Keratinocyte (primary cell): Measurements from ENCODE around the gene GRIK2. TPM values are rescaled to one million over a fixed set of nuclear protein-coding genes. Genes with fewer than 3 reads are reported as not detected.

Experiments
- DNase-seq: peaks from one replicate; pipeline ENCODE4 v3.0.0-alpha.2; 2011; ENCODE audit warnings: low read depth, missing footprints, low spot score
- FAIRE-seq: peaks from 2 replicates; lab custom pipeline; 2011; peaks lifted over from hg19 to GRCh38; lab: Jason Lieb, UNC
- H2AFZ ChIP-seq: 2 replicates; pipeline ENCODE4 v1.6.0; 2012; ENCODE audit warnings: low read length, control low read depth, inconsistent platforms; ENCODE audit not compliant: control insufficient read depth
- H3K27ac ChIP-seq: 2 replicates; pipeline ENCODE4 v1.5.1; 2011; ENCODE audit warnings: low read length; ENCODE audit not compliant: control insufficient read depth, insufficient read depth
- H3K27me3 ChIP-seq: 3 replicates; pipeline ENCODE4 v1.6.0; 2011; ENCODE audit warnings: low read length; ENCODE audit not compliant: control insufficient read depth, insufficient read depth; ENCODE audit errors: extremely low read depth
- H3K36me3 ChIP-seq, 2 experiments: 2 replicates in 1 of 2; 3 replicates in 1 of 2; pipeline ENCODE4 v1.5.1; 2011; ENCODE audit warnings: low read length in 2 of 2, mild to moderate bottlenecking in 1 of 2; ENCODE audit not compliant: control insufficient read depth in 2 of 2, insufficient read depth in 2 of 2; ENCODE audit errors: extremely low read depth in 1 of 2
- H3K4me1 ChIP-seq: 3 replicates; pipeline ENCODE4 v1.5.1; 2011; ENCODE audit warnings: low read length; ENCODE audit not compliant: control insufficient read depth, insufficient read depth; ENCODE audit errors: extremely low read depth
- H3K4me2 ChIP-seq: 3 replicates; pipeline ENCODE4 v1.6.0; 2011; ENCODE audit warnings: low read depth, low read length; ENCODE audit not compliant: control insufficient read depth, insufficient read depth; ENCODE audit errors: extremely low read depth
- H3K4me3 ChIP-seq, 3 experiments: fragments of 200-600 bp in 1 of 3; sonication (generic) in 1 of 3; 2 replicates in 2 of 3; 3 replicates in 1 of 3; pipeline ENCODE4 v1.5.1; 2011 to 2016; ENCODE audit warnings: low read length in 3 of 3, mild to moderate bottlenecking in 3 of 3, control low read depth in 2 of 3, inconsistent platforms in 1 of 3, low read depth in 1 of 3, mixed read lengths in 1 of 3, mixed run types in 1 of 3, moderate library complexity in 1 of 3; ENCODE audit not compliant: control insufficient read depth in 2 of 3, insufficient read depth in 2 of 3; ENCODE audit errors: extremely low read depth in 1 of 3
- H3K79me2 ChIP-seq: 2 replicates; pipeline ENCODE4 v1.6.0; 2012; ENCODE audit warnings: low read length; ENCODE audit not compliant: control insufficient read depth, insufficient read depth
- H3K9ac ChIP-seq: 3 replicates; pipeline ENCODE4 v1.6.0; 2011; ENCODE audit warnings: low read length; ENCODE audit not compliant: control insufficient read depth, insufficient read depth; ENCODE audit errors: extremely low read depth
- H3K9me1 ChIP-seq: 3 replicates; pipeline ENCODE4 v1.6.0; 2011; ENCODE audit warnings: low read length; ENCODE audit not compliant: control insufficient read depth, insufficient read depth; ENCODE audit errors: extremely low read depth
- H3K9me3 ChIP-seq: 2 replicates; pipeline ENCODE4 v1.5.1; 2012; ENCODE audit warnings: low read depth, low read length; ENCODE audit not compliant: control insufficient read depth
- H4K20me1 ChIP-seq: 3 replicates; pipeline ENCODE4 v1.6.0; 2011; ENCODE audit warnings: low read length; ENCODE audit not compliant: control insufficient read depth, insufficient read depth; ENCODE audit errors: extremely low read depth
- CTCF ChIP-seq, 3 experiments: IDR thresholded peaks in 1 of 3; conservative IDR thresholded peaks in 1 of 3; optimal IDR thresholded peaks in 1 of 3; 2 replicates in 2 of 3; 3 replicates in 1 of 3; pipeline versions ENCODE3 to v1.5.1; 2011; ENCODE audit warnings: low read length in 3 of 3, mild to moderate bottlenecking in 3 of 3, moderate library complexity in 2 of 3, control low read depth in 1 of 3, inconsistent platforms in 1 of 3; ENCODE audit not compliant: insufficient read depth in 2 of 3; ENCODE audit errors: extremely low read depth in 1 of 3
- EZH2 ChIP-seq: IDR thresholded peaks from one replicate; pipeline ENCODE4 v1.6.1; 2012; ENCODE audit warnings: inconsistent platforms, mild to moderate bottlenecking, low read length, moderate library complexity
- dilution Hi-C: fragments of 300-500 bp; cut with MboI; formaldehyde crosslinking; loops from one replicate; pipeline ENCODE4 v1.7.0; 2020; ENCODE audit warnings: low sequenced_read_pairs; ENCODE audit not compliant: extremely low pct_ligation_motif_present
- polyA plus RNA-seq, 5 experiments: library from polyadenylated mRNA; depleted of rRNA in 3 of 5; stranded (reverse) in 3 of 5; stranded (forward) in 1 of 5; unstranded in 1 of 5; fragments of >200 nt; gene quantifications; 1 replicate in 1 of 5; 2 replicates in 3 of 5; 3 replicates in 1 of 5; pipeline versions ENCODE4 v1.2.1 to v1.2.3, GENCODE V29; 2011 to 2012; ENCODE audit warnings: missing spikeins in 2 of 5, low read depth in 1 of 5, low replicate concordance in 1 of 5

The GRIK2 gene
- polyA plus RNA-seq, 1 donor (not counting 4 experiments of a cell fraction or from before 2014, with no cell fraction given) = 0.01 TPM

GRCh38 chr6:101689156-101689555, 295.6 kb downstream of the GRIK2 start:
- H3K4me2 ChIP-seq = no peak overlapping the region
- H3K79me2 ChIP-seq = no peaks in the 10 kb centered on the region
- no peak overlapping the region for H2AFZ ChIP-seq
- H3K27ac ChIP-seq = no peak overlapping the region
- no peaks in the 10 kb centered on the region for H4K20me1 ChIP-seq
- no peak for TF ChIP-seq EZH2
- no peak for TF ChIP-seq CTCF (optimal IDR thresholded peaks at IDR 0.05 in 1 of 3, IDR thresholded peaks at IDR 0.05 in 1 of 3, conservative IDR thresholded peaks at IDR 0.05 in 1 of 3; ENCODE audit: extremely low read depth in 1 of 3, insufficient read depth in 2 of 3, low read length in 3 of 3)
- H3K36me3 ChIP-seq = no peaks in the 10 kb centered on the region
- FAIRE-seq = no peak
- no peak overlapping the region for H3K4me3 ChIP-seq
- no peaks in the 10 kb centered on the region for H3K9me1 ChIP-seq
- no peaks in the 10 kb centered on the region for H3K9me3 ChIP-seq
- H3K4me1 ChIP-seq = no peaks in the 10 kb centered on the region
- DNase-seq = no peak
- no peaks in the 10 kb centered on the region for H3K27me3 ChIP-seq
- no peak overlapping the region for H3K9ac ChIP-seq
- dilution Hi-C loops = no loop called here

- DNase-seq = no peak
- Histone ChIP-seq H3K36me3 (no peaks in the 10 kb centered on the region), H3K4me2 (no peak overlapping the region), H3K4me3 (no peak overlapping the region), H3K79me2 (no peaks in the 10 kb centered on the region), H3K9me1 (no peaks in the 10 kb centered on the region), H3K27me3 (no peaks in the 10 kb centered on the region), H2AFZ (no peak overlapping the region), H3K9ac (no peak overlapping the region), H3K4me1 (no peaks in the 10 kb centered on the region), H3K9me3 (no peaks in the 10 kb centered on the region), H4K20me1 (no peaks in the 10 kb centered on the region), H3K27ac (no peak overlapping the region)
- dilution Hi-C loops = no loop called here
- no peak for FAIRE-seq
- TF ChIP-seq EZH2 = no peak
- no peak for TF ChIP-seq CTCF (optimal IDR thresholded peaks at IDR 0.05 in 1 of 3, IDR thresholded peaks at IDR 0.05 in 1 of 3, conservative IDR thresholded peaks at IDR 0.05 in 1 of 3; ENCODE audit: extremely low read depth in 1 of 3, insufficient read depth in 2 of 3, low read length in 3 of 3)
Observed at GRCh38 chr6:101689695-101690094, 296.2 kb downstream of the GRIK2 start.
